SJSA1 (cell line): ENCODE results near the gene SHMT2. TPM values are rescaled to one million over a fixed set of nuclear protein-coding genes. Genes with fewer than 3 reads are reported as not detected.

Experiments used
- DNase-seq, 2 experiments: peaks; one replicate each; pipeline ENCODE4 v3.0.0-alpha.2; 2015 to 2020; ENCODE audit warnings: low spot score in 2 of 2, low read depth in 1 of 2
- H3K27ac ChIP-seq: fragments of 250-450 bp; sonication (Bioruptor Pico); 2 replicates; pipeline ENCODE4 v1.5.1; 2020; ENCODE audit warnings: mild to moderate bottlenecking, moderate library complexity
- H3K27me3 ChIP-seq: fragments of 250-450 bp; sonication (Bioruptor Pico); replicated peaks from 2 replicates; pipeline ENCODE4 v1.5.1; 2020; ENCODE audit warnings: mild to moderate bottlenecking, moderate library complexity
- H3K36me3 ChIP-seq: fragments of 250-450 bp; sonication (Bioruptor Pico); 2 replicates; pipeline ENCODE4 v1.5.1; 2020; ENCODE audit warnings: mild to moderate bottlenecking
- H3K4me1 ChIP-seq: fragments of 250-450 bp; sonication (Bioruptor Pico); replicated peaks from 2 replicates; pipeline ENCODE4 v1.6.1; 2021; ENCODE audit warnings: mild to moderate bottlenecking
- H3K4me3 ChIP-seq: fragments of 250-450 bp; sonication (Bioruptor Pico); 2 replicates; pipeline ENCODE4 v1.5.1; 2020; ENCODE audit warnings: mild to moderate bottlenecking
- H3K9me3 ChIP-seq: fragments of 250-450 bp; sonication (Bioruptor Pico); replicated peaks from 2 replicates; pipeline ENCODE4 v1.5.1; 2020; ENCODE audit warnings: mild to moderate bottlenecking
- total RNA-seq: library from RNA; depleted of rRNA; stranded (reverse); fragments of >200 nt; shearing (Covaris generic); gene quantifications from 2 replicates; pipeline ENCODE4 v1.2.3, GENCODE V29; 2014

The SHMT2 gene
- total RNA-seq, 1 experiment from 2014 or later, result 130 TPM

DNA sequence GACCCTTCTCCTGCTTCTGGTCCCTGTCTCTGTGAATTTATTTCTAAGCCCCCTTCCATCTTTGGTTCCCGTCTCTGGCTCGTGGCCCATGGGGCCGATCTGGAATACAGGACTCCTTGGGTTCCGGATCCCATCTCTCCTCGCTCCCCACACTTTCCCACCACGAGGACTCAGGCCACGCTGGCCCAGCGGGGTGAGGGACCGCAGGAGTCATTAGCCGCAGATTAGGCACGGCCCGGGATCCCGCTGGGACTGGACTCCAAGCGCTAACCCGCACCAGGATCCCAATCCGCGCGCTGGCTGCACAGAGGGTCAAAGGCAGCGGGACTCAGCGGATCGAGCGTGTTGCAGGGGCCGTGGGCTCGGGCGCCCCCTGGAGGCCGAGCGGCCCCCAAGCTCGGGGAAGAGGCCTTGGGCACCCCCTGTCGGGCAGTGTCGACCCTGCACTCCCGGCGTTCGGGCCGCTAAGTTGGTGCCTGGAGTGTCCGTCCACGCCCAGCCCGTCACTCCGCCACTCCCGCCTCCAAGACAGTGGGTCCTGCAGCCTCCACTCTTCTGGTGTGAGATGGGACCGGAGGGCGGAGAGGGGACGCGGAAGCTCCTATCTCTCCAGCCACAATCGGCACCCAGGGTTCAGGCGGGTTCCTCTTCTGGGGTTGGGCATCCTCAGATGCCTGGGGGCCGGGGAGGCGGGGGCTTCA lies 9.5 kb downstream of the SHMT2 start:
- H3K27ac ChIP-seq, result no peak overlapping the region
- peaks cover 5% of the 10 kb centered on the region; the same call in 1 of the 2 replicates for H3K27me3 ChIP-seq
- H3K4me1 ChIP-seq, result peaks cover 30% of the 10 kb centered on the region
- peak; percentile 85 to 92 for DNase-seq
- peak overlapping the region; percentile 45; the same call in 1 of the 2 replicates for H3K4me3 ChIP-seq
- peaks cover 20% of the 10 kb centered on the region for H3K36me3 ChIP-seq
- no peaks in the 10 kb centered on the region for H3K9me3 ChIP-seq

DNA sequence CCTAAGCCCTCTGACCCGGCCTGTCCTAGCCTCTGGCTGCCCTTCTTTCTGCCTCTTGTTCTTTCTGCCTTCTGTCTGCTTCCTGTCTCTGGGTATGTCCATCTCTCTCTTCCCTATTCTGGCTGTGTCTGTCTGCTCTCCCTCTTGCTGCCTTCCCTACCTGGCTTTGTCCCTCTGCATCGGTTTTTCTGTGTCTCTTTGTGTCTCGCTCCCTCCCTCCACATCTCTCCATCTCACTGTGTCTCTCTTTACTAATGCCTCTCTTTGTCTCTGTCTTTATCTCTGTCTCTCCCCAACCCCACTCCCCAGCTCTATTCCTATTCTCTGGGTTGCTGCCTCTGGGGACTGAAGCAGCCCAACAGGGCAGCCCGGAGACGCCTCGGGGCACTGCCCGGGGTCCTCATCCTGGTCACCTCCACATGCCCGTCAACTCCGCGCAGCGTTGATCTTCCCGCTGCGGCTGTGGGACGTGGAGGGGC lies 10.1 kb downstream of the SHMT2 start:
- peaks cover 30% of the 10 kb centered on the region for H3K4me1 ChIP-seq
- no peak overlapping the region for H3K27ac ChIP-seq
- peaks cover 14% of the 10 kb centered on the region for H3K36me3 ChIP-seq
- peaks cover 5% of the 10 kb centered on the region; the same call in 1 of the 2 replicates for H3K27me3 ChIP-seq
- peak in 1 of 2 experiments; percentile 40 for DNase-seq
- H3K4me3 ChIP-seq, result peak overlapping the region; percentile 45
- H3K9me3 ChIP-seq, result no peaks in the 10 kb centered on the region

DNA sequence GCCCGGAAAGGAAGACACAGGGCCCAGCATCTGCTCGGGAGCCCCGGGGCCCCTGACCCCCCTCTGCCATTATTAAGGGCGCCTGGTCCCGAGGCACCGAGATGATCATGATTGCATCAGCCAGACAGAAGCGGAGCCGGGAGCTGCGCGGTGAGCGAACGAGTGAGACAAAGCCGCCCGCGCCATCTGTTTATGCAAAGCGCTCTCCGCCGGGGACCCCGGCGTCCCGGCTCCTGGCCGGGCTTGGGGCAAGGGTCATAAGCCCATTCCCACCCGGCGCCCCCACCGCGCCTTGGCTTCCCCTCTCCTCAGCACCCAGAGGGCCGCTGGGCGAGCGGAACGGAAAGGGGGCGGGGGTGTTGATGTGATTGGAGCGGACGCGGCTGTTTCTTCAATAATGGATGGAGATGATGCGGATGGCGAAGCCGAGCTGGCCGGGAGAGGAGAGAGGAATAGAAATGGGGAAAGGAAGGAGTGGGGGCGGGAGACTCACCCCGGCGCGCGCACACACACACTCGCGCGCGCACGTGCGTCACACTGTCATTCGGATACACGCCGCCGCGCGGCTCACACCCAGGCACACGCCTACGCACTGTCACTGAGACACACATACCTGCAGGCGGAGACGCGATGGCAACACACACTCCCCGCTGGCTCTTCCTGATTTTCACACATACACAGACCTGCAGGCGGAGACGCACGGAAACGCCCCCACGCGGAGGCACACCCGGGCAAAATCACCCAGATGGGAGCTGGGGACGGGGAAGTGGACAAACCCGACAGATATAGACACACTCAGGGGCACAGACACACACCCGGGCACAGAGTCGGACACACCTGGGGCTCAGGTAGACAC lies 10.8 kb downstream of the SHMT2 start:
- Histone ChIP-seq H3K4me3 (peak overlapping the region; percentile 45), H3K4me1 (peaks cover 30% of the 10 kb centered on the region), H3K27ac (no peak overlapping the region), H3K9me3 (no peaks in the 10 kb centered on the region), H3K36me3 (peaks cover 8% of the 10 kb centered on the region; the same call in 1 of the 2 replicates), H3K27me3 (peaks cover 5% of the 10 kb centered on the region; the same call in 1 of the 2 replicates)
- peak; percentile 50 to 52 for DNase-seq

DNA sequence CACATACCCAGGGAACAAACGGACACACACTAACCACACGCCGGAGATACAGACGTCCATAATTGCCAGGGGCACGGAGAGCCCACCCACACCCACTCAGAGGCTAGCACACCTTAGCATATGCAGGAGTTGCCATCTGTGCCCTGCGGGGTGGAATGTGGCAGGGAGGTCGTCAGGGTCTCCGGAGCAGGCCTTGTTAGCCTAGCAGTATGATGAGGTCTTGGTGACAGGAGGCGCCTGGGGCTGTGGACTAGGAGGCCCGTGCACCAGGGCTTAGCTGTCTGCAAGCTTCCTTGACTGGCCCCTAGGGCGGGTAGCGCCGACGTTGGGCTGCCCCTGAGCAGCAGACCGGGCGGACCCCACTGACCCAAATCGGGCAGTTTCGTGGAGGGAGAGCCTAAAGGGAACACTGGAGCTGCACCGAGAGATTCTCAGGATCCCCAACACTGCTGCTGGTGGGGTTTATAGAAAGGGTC lies 11.5 kb downstream of the SHMT2 start:
- Histone ChIP-seq H3K27ac (no peak overlapping the region), H3K9me3 (no peaks in the 10 kb centered on the region), H3K36me3 (0 out of 2 replicates have a peak, but pooled peaks cover 2% of the 10 kb centered on the region), H3K27me3 (peaks cover 5% of the 10 kb centered on the region; the same call in 1 of the 2 replicates), H3K4me1 (peaks cover 30% of the 10 kb centered on the region), H3K4me3 (peak overlapping the region; percentile 45)
- DNase-seq, result no peak

DNA sequence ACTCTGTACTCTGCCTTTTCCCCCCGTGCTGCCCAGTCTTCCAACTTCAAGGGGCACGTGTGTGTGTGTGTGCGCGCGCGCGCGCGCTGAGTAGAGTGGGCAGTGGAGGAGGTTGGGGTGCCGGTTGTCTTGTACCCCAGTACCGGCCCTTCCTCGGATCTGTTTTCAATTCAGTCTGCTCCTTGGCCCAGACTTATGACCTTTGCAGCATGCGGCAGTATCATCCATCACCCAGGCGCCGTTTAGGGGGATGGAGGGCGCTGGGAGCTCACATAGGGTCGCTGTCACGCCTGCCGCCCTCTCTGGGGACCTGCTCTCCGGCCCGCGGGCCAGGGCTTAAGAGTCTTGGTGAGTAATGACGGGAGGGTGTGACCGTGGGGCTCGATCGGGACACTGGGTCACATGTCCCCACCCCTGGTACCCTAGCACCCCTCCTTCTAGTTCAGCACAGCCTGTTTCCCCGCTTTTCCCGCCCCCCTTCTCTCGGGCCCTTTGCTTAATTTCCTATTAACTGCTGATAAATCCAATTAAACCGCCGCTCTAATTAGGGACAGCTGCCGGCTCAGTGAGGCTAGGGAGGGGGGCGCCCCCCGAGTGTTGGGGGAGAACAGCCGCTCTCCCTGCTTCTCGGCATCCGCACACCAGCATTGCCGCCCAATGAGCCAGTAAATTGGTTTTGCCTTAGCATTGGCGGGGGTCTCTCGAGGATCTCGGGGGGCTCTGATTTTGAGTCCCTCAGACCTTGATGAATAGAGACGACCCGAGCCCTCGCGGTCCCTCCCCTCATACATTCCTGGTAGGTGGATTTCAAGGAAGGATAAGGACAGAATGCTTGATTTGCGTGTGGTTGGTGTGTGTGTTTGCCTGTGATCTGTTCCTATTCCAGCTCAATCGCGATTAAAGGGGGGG lies 12.1 kb downstream of the SHMT2 start:
- Histone ChIP-seq H3K4me3 (no peak overlapping the region), H3K27ac (no peak overlapping the region), H3K9me3 (no peaks in the 10 kb centered on the region), H3K27me3 (peaks cover 5% of the 10 kb centered on the region; the same call in 1 of the 2 replicates), H3K36me3 (no peaks in the 10 kb centered on the region), H3K4me1 (peaks cover 30% of the 10 kb centered on the region)
- DNase-seq, result no peak

DNA sequence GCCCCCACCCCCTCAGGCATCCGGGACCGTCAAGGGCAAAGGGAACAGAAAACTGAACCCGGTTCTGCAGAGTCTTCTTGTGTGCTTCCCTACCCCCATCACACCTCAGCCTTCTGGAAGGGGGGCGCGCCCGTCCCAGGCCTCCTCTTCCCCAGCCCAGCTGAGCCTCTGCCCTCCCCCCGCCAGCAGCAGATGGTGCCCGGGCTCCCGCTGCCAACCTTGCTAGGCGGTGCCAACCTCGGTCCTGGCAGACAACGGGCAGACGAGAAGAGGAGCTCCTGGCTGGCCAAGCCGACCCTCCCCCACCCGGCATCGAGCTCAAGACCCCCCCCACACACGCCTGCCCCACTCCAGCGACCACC lies 12.8 kb downstream of the SHMT2 start:
- no peak overlapping the region for H3K4me3 ChIP-seq
- H3K27me3 ChIP-seq, result peaks cover 5% of the 10 kb centered on the region; the same call in 1 of the 2 replicates
- no peak for DNase-seq
- peaks cover 30% of the 10 kb centered on the region for H3K4me1 ChIP-seq
- no peak overlapping the region for H3K27ac ChIP-seq
- H3K9me3 ChIP-seq, result no peaks in the 10 kb centered on the region
- no peaks in the 10 kb centered on the region for H3K36me3 ChIP-seq

DNA sequence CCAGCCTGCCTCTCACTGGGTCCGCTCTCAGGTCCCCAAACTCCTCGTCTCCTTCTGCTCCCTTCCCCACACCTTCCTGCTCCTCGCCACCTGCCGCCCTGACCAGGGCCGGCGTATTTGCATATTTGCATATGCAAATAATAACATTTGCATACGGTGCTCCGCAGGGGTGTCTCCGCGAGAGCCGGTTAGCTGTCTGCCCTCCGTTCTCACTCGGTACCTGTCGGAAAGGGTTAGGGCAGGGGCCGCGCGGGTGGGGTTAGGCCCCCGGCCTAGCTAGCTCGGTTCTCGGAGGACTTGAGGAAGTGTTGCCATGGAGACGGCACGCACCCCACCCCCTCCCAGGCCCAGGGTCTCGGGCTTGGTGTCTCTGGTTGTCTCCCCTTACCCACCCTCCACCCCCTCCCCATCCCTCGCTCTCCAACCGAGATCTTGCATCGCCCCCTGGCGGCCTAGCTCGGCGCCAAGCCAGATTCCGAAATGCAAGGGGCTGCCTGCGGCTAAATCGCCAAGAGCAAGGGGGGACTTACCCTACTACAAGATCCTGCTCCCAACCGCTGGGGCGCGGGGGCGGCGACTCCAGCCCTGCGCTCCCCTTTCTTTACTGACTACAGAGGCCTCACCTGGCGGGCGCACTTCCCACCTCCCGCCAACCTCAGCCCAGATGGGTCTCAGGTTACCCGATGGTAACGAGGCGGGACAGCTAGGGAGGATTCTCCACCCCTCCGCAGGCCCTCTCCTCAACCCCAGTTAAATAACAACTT lies 13.4 kb downstream of the SHMT2 start:
- DNase-seq, result peak; percentile 33 to 66
- Histone ChIP-seq H3K36me3 (no peaks in the 10 kb centered on the region), H3K4me1 (peaks cover 30% of the 10 kb centered on the region), H3K9me3 (no peaks in the 10 kb centered on the region), H3K27me3 (peaks cover 5% of the 10 kb centered on the region; the same call in 1 of the 2 replicates), H3K4me3 (peak overlapping the region; percentile 24), H3K27ac (no peak overlapping the region)

DNA sequence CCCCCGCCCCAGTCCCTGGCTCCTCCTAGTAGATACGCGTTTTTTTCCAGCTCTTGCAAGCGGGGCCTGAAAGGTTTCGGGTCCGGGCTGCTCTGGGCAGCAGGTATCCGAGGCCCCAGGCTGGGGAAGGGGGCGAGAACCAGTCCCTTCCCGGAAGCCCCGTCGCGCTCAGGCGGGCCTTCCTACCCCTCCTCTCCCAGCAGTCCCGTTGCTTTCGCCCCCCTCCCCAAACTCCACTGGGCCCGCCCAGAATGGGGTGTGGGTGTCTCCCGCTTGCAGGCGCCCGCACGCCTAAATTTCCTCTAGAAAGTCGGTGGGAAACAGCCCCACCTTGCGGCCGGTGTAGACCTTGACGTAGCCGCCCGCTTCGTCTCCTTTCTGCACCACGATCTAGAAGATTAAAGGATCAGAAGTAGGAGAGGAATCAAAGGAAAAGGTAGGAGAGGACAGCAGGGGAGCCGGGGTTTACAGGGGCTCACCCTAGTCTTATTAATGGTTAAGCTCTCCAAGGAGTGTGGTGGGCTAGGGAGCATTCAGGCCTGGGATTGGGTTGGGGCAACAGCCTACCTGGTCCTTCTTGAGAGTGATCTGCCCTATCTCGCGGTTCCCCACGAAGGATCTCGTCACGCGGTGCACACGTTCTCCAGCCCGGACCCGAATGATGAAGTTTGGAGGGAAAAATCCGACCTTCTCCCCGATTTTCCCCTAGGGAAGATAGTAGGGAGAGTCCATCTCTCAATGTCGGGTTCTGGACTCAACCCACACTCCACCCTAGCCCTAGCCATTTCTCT lies 14.2 kb downstream of the SHMT2 start:
- Histone ChIP-seq H3K36me3 (no peaks in the 10 kb centered on the region), H3K4me3 (peak overlapping the region; percentile 24), H3K27ac (no peak overlapping the region), H3K27me3 (peaks cover 5% of the 10 kb centered on the region; the same call in 1 of the 2 replicates), H3K9me3 (no peaks in the 10 kb centered on the region), H3K4me1 (peaks cover 30% of the 10 kb centered on the region)
- DNase-seq, result peak; percentile 68 to 72

DNA sequence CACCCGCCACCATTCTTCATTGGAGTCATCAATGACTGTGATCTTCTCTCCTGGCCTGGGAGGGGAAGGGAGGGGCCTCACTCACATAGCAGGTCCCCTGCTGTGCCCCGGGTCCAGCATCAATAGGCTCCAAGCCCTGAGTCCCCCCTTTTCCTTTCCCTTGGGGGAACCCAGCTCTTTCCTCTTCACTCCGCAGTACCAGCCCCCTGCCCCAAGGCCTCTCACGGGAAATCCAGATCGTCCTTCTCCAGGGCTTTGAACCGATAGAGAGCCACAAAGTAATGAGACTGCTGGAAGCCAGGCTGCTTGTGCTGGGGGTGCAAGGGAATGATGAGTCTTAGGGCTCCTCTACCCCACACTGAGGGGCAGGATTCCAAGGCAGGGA lies 14.8 kb downstream of the SHMT2 start:
- Histone ChIP-seq H3K9me3 (no peaks in the 10 kb centered on the region), H3K36me3 (no peaks in the 10 kb centered on the region), H3K27me3 (peaks cover 5% of the 10 kb centered on the region; the same call in 1 of the 2 replicates), H3K4me1 (peaks cover 24% of the 10 kb centered on the region), H3K27ac (no peak overlapping the region), H3K4me3 (no peak overlapping the region)
- DNase-seq, result no peak

DNA sequence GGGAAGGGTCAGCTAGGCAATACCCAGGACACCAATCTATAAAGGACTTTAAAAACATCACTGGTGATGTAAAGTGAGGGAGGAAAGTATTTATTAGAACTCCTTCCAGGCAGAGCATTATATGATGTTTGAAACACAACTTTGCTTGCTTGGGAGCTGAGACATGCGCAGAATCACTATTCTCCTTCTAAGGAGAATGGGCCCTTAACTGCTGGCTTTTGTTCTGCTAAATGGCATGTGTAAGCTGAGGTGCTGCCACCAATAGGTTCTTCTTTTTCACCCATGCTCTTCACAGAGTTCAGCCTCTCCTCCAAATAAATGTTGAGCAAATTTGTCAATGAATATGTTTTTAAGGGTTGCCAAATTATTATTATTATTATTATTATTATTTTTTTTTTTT lies 17.5 kb downstream of the SHMT2 start:
- peaks cover 7% of the 10 kb centered on the region for H3K4me1 ChIP-seq
- no peak overlapping the region for H3K27ac ChIP-seq
- no peak for DNase-seq
- H3K36me3 ChIP-seq, result no peaks in the 10 kb centered on the region
- H3K4me3 ChIP-seq, result no peak overlapping the region
- H3K27me3 ChIP-seq, result 0 out of 2 replicates have a peak, but pooled peaks cover 2% of the 10 kb centered on the region
- no peaks in the 10 kb centered on the region for H3K9me3 ChIP-seq

DNA sequence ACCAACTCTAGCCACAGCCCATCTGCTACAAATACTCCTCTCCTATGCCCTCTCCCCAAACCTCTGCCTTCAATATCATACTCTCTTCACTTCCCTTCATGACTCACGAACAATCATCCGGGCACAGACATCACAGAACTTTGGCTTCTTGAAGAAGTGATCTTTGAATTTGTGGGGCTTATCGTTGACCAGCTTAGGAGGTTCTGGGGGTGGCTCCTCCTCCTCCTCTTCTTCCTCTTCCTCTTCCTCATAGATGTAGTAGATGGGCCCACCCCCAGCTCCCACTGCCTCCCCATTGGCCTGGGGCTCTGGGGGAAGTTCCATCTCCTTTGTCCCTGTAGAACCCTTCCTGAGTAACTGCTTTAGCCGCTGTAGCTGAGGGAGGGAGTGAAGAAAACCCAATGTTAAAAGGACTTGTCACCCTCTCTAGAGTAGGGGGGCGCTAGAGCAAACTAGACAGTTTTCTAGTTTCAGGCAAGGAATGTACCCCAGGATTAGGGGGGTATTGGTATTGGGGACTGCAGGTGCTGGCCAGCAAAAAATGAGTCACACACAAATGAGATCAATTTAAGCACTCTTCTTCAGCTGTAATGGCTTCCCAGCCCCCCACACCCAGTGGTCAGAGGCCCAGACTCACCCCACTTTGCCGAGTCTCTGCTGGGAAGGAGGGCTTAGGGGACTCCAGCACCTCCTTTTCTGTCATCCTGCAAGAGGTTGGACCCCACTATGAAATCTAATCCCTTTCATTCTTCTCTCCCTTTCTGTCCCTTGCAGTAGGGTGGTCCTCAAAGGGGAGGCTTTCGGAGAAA lies 19.6 kb downstream of the SHMT2 start:
- H3K4me3 ChIP-seq, result no peak overlapping the region

More for the DNA sequence above, 19.6 kb downstream of the SHMT2 start:
- Histone ChIP-seq H3K9me3 (no peaks in the 10 kb centered on the region), H3K27me3 (no peaks in the 10 kb centered on the region), H3K4me1 (no peaks in the 10 kb centered on the region), H3K36me3 (no peaks in the 10 kb centered on the region), H3K27ac (no peak overlapping the region)
- no peak for DNase-seq
